Tibial nerve (tissue), 4 donors: Measurements from ENCODE around the gene RIN3. TPM values are rescaled to one million over a fixed set of nuclear protein-coding genes. Genes with fewer than 3 reads are reported as not detected.
A peak's percentile ranks its signal among the peaks of the same experiment; 100 is the strongest.

ENCODE experiments used
- DNase-seq, 2 donors: peaks; one replicate each; pipeline ENCODE4 v3.0.0-alpha.2; 2019; ENCODE audit warnings: low spot score in 2 of 2
- H3K27ac ChIP-seq, 4 donors: fragments of 200-600 bp; sonication (generic) in 3 of 4; one replicate each; pipeline ENCODE4 v1.5.1; 2017 to 2019; ENCODE audit warnings: mild to moderate bottlenecking in 1 of 4
- H3K27me3 ChIP-seq, 2 donors: fragments of 200-600 bp; sonication (generic) in 1 of 2; one replicate each; pipeline versions ENCODE4 v1.5.1 to v1.6.0; 2017 to 2019
- H3K36me3 ChIP-seq, 3 donors: fragments of 200-600 bp; sonication (generic); one replicate each; pipeline ENCODE4 v1.5.1; 2018 to 2019
- H3K4me1 ChIP-seq, 4 donors: fragments of 200-600 bp; sonication (generic) in 3 of 4; one replicate each; pipeline ENCODE4 v1.5.1; 2017 to 2019
- H3K4me3 ChIP-seq, 4 donors: fragments of 200-600 bp; sonication (generic) in 3 of 4; one replicate each; pipeline ENCODE4 v1.5.1; 2017 to 2019; ENCODE audit warnings: mild to moderate bottlenecking in 1 of 4, moderate library complexity in 1 of 4
- H3K9me3 ChIP-seq, 4 donors: fragments of 200-600 bp; sonication (generic) in 3 of 4; one replicate each; pipeline ENCODE4 v1.5.1; 2017 to 2019
- EP300 ChIP-seq, 2 donors: sonication (generic); formaldehyde crosslinking; IDR thresholded peaks; one replicate each; pipeline ENCODE4 v1.6.1; 2017; ENCODE audit warnings: antibody characterized with exemption in 2 of 2, mild to moderate bottlenecking in 1 of 2
- POLR2A ChIP-seq, 2 donors: fragments of 450-650 bp; IDR thresholded peaks; one replicate each; pipeline ENCODE4 v1.6.1; 2017; ENCODE audit warnings: antibody characterized with exemption in 2 of 2, mild to moderate bottlenecking in 2 of 2, moderate library complexity in 2 of 2
- WGBS, 2 donors: methylation state at CpG; one replicate each; pipeline ENCODE4 v1.1.5; 2018; 5-methylcytosine and 5-hydroxymethylcytosine counted together
- total RNA-seq, 4 donors: library from RNA; depleted of rRNA; stranded (reverse); fragments of >200 nt; gene quantifications; one replicate each; pipeline ENCODE4 v1.1.0, GENCODE V29; 2016
- TF ChIP-seq, protein P1 (sequence below), 5 experiments: fragments of 200-600 bp in 3 of 5; fragments of 450-650 bp in 2 of 5; sonication (generic) in 3 of 5; IDR thresholded peaks; one replicate each; pipeline ENCODE4 v1.5.1; 2016 to 2019; ENCODE audit warnings: antibody characterized with exemption in 5 of 5, mild to moderate bottlenecking in 3 of 5, moderate library complexity in 2 of 5

The RIN3 gene
- total RNA-seq, 4 donors from 2014 or later = 14.2 to 34.2 (median 15.5) TPM

DNA sequence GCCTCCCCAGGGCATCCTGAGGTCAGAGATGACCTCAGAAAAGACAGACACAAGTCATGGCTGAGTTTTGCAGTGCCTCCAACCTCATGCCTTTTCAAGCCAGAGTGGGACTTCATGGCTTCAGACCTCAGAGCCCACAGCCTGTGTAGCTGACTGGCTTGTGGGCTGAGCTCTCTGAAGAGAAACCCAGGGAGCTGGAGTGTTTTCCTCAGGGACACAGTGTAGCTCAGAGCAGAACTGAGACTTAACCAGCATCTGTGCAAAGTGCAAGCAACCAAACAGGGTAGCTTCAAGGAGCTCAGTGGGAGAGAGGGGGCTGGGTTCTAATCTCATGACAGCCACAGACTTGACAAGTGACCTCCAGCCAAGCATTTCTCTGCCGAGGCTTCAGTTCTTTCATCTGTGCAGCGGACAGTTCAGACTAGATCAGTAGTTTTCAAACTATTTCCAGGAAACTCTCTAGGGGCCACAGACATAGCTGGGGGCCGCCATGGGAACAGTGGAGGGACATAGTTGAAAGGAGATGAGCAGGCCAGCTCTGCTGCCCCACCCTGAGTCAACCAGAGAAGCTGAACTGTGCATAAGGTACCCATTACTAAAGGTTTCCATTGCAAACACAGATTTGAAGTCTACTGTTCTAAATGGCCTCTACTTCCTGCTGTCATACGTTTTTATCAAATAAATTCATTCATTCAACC lies 154.8 kb downstream of the RIN3 start:
- no peak for DNase-seq
- no peak overlapping the region for H3K4me3 ChIP-seq
- TF ChIP-seq EP300 (IDR thresholded peaks at IDR 0.05) (no peak), POLR2A (IDR thresholded peaks at IDR 0.05) (no peak)
- TF ChIP-seq, protein P1, sequence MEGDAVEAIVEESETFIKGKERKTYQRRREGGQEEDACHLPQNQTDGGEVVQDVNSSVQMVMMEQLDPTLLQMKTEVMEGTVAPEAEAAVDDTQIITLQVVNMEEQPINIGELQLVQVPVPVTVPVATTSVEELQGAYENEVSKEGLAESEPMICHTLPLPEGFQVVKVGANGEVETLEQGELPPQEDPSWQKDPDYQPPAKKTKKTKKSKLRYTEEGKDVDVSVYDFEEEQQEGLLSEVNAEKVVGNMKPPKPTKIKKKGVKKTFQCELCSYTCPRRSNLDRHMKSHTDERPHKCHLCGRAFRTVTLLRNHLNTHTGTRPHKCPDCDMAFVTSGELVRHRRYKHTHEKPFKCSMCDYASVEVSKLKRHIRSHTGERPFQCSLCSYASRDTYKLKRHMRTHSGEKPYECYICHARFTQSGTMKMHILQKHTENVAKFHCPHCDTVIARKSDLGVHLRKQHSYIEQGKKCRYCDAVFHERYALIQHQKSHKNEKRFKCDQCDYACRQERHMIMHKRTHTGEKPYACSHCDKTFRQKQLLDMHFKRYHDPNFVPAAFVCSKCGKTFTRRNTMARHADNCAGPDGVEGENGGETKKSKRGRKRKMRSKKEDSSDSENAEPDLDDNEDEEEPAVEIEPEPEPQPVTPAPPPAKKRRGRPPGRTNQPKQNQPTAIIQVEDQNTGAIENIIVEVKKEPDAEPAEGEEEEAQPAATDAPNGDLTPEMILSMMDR (IDR thresholded peaks at IDR 0.05) = no peak
- 60 to 76% methylated on average over 4 of the region's 4 CpGs for WGBS, 2 donors
- peaks cover 0 to 20% (median 0%) of the 10 kb centered on the region in 3 donors for H3K36me3 ChIP-seq
- H3K27ac ChIP-seq = no peak overlapping the region
- H3K9me3 ChIP-seq = no peaks in the 10 kb centered on the region
- H3K4me1 ChIP-seq = peaks cover 0 to 10% (median 3%) of the 10 kb centered on the region in 4 donors
- H3K27me3 ChIP-seq = no peaks in the 10 kb centered on the region

DNA sequence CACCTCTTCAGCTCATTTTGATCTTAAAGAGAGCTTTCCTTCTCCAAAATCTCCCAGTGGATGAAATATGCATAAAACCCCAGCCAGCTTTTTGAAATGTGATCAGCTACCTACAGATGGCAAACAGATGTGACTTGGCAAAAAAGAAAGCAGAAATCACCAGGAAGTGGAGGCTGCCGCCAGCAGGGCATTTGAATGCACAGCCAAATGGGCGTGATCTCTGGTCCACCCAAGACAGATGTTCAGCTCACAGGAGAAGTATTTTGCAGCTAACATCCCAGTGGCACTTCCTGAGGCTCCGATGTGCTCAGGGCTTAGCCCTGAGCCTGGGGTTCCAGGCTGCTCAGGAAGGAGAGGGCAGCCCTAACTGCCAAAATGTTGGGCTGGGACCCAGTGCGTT lies 156.6 kb downstream of the RIN3 start:
- TF ChIP-seq, protein P1 (IDR thresholded peaks at IDR 0.05) = no peak
- peak in 1 of 2 donors; percentile 14 for TF ChIP-seq EP300 (IDR thresholded peaks at IDR 0.05)
- no peak for TF ChIP-seq POLR2A (IDR thresholded peaks at IDR 0.05)
- WGBS, 2 donors = 54 to 61% methylated on average over 4 of the region's 4 CpGs
- H3K27ac ChIP-seq = no peak overlapping the region
- H3K4me1 ChIP-seq = peaks cover 0 to 10% (median 3%) of the 10 kb centered on the region in 4 donors
- H3K27me3 ChIP-seq = no peaks in the 10 kb centered on the region
- no peak for DNase-seq
- no peaks in the 10 kb centered on the region for H3K9me3 ChIP-seq
- peaks cover 0 to 16% (median 0%) of the 10 kb centered on the region in 3 donors for H3K36me3 ChIP-seq
- H3K4me3 ChIP-seq = no peak overlapping the region

DNA sequence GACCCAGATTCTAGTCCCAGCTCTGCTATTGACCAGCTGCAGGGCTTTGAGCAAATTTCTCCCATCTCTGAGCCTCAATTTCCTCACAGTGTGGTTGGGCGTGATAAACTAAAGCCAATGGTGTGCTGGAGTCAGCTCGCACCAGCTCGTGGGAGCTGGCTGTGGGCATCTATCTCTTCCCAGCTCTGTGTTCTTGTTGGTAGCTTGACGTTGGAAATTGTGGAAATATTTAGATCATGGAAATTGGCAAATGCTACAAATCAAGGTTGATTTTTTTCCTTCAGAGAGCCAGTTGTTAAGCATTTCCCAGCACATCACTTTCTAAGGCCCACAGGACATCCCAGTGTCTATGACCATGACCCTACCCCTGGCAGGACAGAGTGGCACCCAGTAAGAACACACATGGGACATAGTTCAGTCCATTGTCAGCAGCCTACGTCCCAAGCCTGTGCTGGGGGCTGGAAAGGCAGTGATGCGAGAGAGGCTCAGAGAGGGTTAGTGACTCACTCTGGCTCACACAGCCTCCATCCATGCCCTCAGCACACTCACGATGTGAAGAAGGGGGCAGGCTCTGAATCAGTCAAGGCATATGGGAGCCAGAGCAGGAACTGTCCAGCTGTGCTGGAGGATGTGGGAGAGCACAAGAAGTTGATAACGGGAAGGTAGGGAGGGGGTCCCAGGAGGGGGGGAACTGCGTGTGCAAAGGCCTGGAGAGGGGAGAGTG lies 157.2 kb downstream of the RIN3 start:
- TF ChIP-seq POLR2A (IDR thresholded peaks at IDR 0.05) = no peak
- Histone ChIP-seq H3K36me3 (peaks cover 0 to 16% (median 0%) of the 10 kb centered on the region in 3 donors), H3K4me3 (no peak overlapping the region), H3K9me3 (no peaks in the 10 kb centered on the region), H3K4me1 (peaks cover 0 to 10% (median 3%) of the 10 kb centered on the region in 4 donors), H3K27me3 (no peaks in the 10 kb centered on the region), H3K27ac (no peak overlapping the region)
- 63 to 69% methylated on average over 9 of the region's 9 CpGs for WGBS, 2 donors
- DNase-seq = no peak

DNA sequence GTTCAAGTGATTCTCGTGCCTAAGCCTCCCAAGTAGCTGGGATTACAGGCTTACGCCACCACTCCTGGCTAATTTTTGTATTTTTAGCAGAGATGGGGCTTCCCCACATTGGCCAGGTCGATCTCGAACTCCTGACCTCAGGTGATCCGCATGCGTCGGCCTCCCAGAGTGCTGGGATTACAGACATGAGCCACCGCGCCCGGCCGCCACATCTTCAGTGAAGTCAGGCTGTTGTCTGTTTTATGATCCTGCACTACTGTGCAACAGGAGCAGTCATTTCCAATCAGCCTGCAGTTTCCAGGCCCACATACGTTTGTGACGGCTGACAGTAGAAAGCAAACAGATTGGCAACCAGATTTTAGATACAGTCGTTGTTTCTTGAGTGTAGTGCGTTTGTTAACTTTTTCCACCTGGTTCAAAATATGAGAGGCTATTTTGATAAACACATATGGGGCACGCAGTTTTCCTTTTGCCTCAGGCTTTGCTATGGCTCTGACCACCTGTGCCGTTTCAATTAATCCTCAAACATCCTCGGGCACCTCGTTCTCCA lies 160.1 kb downstream of the RIN3 start:
- no peak for DNase-seq
- Histone ChIP-seq H3K27ac (no peak overlapping the region), H3K36me3 (peaks cover 0 to 22% (median 0%) of the 10 kb centered on the region in 3 donors), H3K9me3 (no peaks in the 10 kb centered on the region), H3K4me3 (no peak overlapping the region), H3K27me3 (no peaks in the 10 kb centered on the region), H3K4me1 (peaks cover 0 to 19% (median 3%) of the 10 kb centered on the region in 4 donors)
- 72 to 78% methylated on average over 18 to 19 of the region's 19 CpGs for WGBS, 2 donors
- TF ChIP-seq, protein P1 (IDR thresholded peaks at IDR 0.05) = no peak

DNA sequence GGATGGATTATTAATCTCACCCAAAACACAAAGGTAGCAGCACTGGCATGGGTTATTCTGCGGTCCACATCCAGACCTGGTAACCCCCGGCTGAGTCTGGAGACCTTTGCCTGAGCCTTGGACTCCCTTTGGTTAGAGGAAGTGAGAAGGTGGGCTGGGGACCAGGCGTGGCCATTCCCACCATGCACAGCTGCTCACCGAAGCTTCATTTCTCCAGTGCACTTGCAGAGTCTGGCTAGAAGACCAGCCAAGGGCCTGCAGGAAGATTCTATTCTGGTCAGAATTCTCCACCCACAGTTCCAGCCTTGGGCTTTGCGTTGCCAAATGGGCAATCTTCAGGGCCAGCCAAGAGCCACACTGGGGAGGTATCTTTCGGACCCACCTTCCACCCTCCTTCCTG lies 161.8 kb downstream of the RIN3 start:
- H3K9me3 ChIP-seq = no peaks in the 10 kb centered on the region
- H3K4me3 ChIP-seq = no peak overlapping the region
- peaks cover 0 to 12% (median 1%) of the 10 kb centered on the region in 4 donors for H3K4me1 ChIP-seq
- TF ChIP-seq EP300 (IDR thresholded peaks at IDR 0.05) (no peak), POLR2A (IDR thresholded peaks at IDR 0.05) (no peak)
- TF ChIP-seq, protein P1 (IDR thresholded peaks at IDR 0.05) = no peak
- H3K27ac ChIP-seq = no peak overlapping the region
- WGBS, 2 donors = 92 to 93% methylated on average over 4 to 6 of the region's 6 CpGs
- no peaks in the 10 kb centered on the region for H3K27me3 ChIP-seq
- DNase-seq = no peak
- peaks cover 0 to 36% (median 0%) of the 10 kb centered on the region in 3 donors for H3K36me3 ChIP-seq
